CD4-positive, alpha-beta T cell (primary cell): ENCODE measurements around the gene RAB25. TPM values are rescaled to one million over a fixed set of nuclear protein-coding genes. Genes with fewer than 3 reads are reported as not detected.

ENCODE experiments used
- ATAC-seq: fragments of 200-7000 bp; cut with Tn5 transposase; one replicate; pipeline ENCODE4 v1.10.0; 2022; ENCODE audit warnings: mild to moderate bottlenecking; ENCODE audit not compliant: poor library complexity
- CTCF ChIA-PET: fragments of 350-600 bp; sonication (Branson Sonifier 250); formaldehyde crosslinking; loops from one replicate; lab custom pipeline; 2021; ENCODE audit warnings: antibody characterized with exemption, inconsistent platforms; lab: Charles Lee
- POLR2A ChIA-PET: fragments of 350-600 bp; sonication (Branson Sonifier 250); formaldehyde crosslinking; loops from one replicate; lab custom pipeline; 2021; ENCODE audit warnings: antibody characterized with exemption, inconsistent platforms; lab: Charles Lee
- DNase-seq, 14 experiments: peaks; one replicate each; pipeline ENCODE4 v3.0.0-alpha.2; 2013 to 2020; ENCODE audit warnings: mixed read lengths in 2 of 14
- H3K27ac ChIP-seq, 2 donors: one replicate each; pipeline versions ENCODE4 v1.5.1 to v1.7.0; 2013; ENCODE audit warnings: low read length in 2 of 2, low read depth in 1 of 2, mild to moderate bottlenecking in 1 of 2
- H3K27me3 ChIP-seq, 2 experiments: 1 replicate in 1 of 2; 2 replicates in 1 of 2; pipeline versions ENCODE4 v1.6.1 to v1.7.0; 2013; ENCODE audit warnings: low read length in 2 of 2, control low read depth in 1 of 2, mild to moderate bottlenecking in 1 of 2, moderate library complexity in 1 of 2; ENCODE audit not compliant: insufficient read depth in 2 of 2, control insufficient read depth in 1 of 2
- H3K36me3 ChIP-seq: one replicate; pipeline ENCODE4 v1.6.1; 2013; ENCODE audit warnings: low read length, control low read depth; ENCODE audit not compliant: insufficient read depth
- H3K4me1 ChIP-seq: one replicate; pipeline ENCODE4 v1.6.1; 2013; ENCODE audit warnings: low read length, control low read depth; ENCODE audit not compliant: insufficient read depth
- H3K4me3 ChIP-seq: one replicate; pipeline ENCODE4 v1.5.1; 2013; ENCODE audit warnings: mild to moderate bottlenecking, low read length, moderate library complexity
- H3K9me3 ChIP-seq, 2 experiments: 1 replicate in 1 of 2; 2 replicates in 1 of 2; pipeline versions ENCODE4 v1.6.1 to v1.7.0; 2013; ENCODE audit warnings: low read length in 2 of 2, mild to moderate bottlenecking in 2 of 2, control low read depth in 1 of 2, moderate library complexity in 1 of 2; ENCODE audit not compliant: control insufficient read depth in 1 of 2, insufficient read depth in 1 of 2
- H3K27ac Mint-ChIP-seq: one replicate; pipeline ENCODE4 v1.8.0; 2020; ENCODE audit warnings: mixed read lengths
- H3K27me3 Mint-ChIP-seq: one replicate; pipeline ENCODE4 v1.8.0; 2021; ENCODE audit warnings: mixed read lengths
- H3K36me3 Mint-ChIP-seq: one replicate; pipeline ENCODE4 v1.8.0; 2021; ENCODE audit warnings: low read depth, mixed read lengths
- H3K4me1 Mint-ChIP-seq: one replicate; pipeline ENCODE4 v1.8.0; 2021; ENCODE audit warnings: low read depth, mixed read lengths
- H3K4me3 Mint-ChIP-seq: one replicate; pipeline ENCODE4 v1.8.0; 2020; ENCODE audit warnings: mild to moderate bottlenecking, mixed read lengths
- H3K9me3 Mint-ChIP-seq: one replicate; pipeline ENCODE4 v1.8.0; 2020; ENCODE audit warnings: mixed read lengths
- intact Hi-C, 2 experiments: fragments of 100-400 bp; cut with DNase I in 1 of 2; cut with micrococcal nuclease in 1 of 2; formaldehyde crosslinking; loops; one replicate each; pipeline versions ENCODE4 v1.15.1 to v1.9.0; 2023 to 2025; cut with DNase I, micrococcal nuclease
- total RNA-seq, 174 experiments: library from RNA in 2 of 174; stranded (reverse) in 2 of 174; gene quantifications; one replicate each; pipeline ENCODE4 v1.2.3 and lab custom pipeline; 2021 to 2026
- TF ChIP-seq, protein P1 (sequence below): fragments of 200-600 bp; IDR thresholded peaks from one replicate; pipeline ENCODE4 v1.8.0; 2022; ENCODE audit warnings: antibody characterized with exemption, mild to moderate bottlenecking

RAB25 gene
- total RNA-seq, 2 experiments from 2014 or later, result 0.58 to 1.3 TPM

DNA sequence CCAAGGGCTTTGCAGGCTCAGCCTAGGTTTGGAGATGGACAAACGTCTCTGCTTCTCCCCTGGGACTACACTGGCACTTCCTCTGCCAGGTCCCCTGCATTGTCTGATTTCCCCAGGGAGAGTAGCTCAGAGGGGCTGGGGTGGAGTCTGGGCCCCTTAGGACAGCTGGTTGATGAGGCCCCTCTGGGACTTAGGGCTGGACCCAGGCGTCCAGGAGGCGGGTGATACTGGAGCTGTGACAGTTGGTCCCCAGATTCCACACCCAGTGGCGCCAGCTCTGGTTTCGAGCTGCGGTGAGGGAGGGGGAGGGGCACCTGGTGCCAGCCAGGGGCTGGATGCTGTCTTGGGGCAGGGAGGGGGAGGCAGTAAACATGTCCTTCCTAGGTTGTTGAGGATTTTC lies 28.7 kb downstream of the RAB25 start:
- Mint-ChIP-seq H3K4me1 (no peaks in the 10 kb centered on the region), H3K9me3 (no peaks in the 10 kb centered on the region), H3K36me3 (no peaks in the 10 kb centered on the region), H3K27me3 (peaks cover 39% of the 10 kb centered on the region), H3K27ac (no peak overlapping the region), H3K4me3 (no peak overlapping the region)
- no peak overlapping the region for H3K4me3 ChIP-seq
- H3K36me3 ChIP-seq, result no peaks in the 10 kb centered on the region
- ChIA-PET CTCF (interaction anchor here (0.8 to 4.5 kb wide), 4 partner anchors 38 to 136 kb away, joined by 3 to 35 read pairs (median 10); no protein-coding TSS in a partner anchor), POLR2A (no interaction called here)
- peaks cover 8% of the 10 kb centered on the region for H3K4me1 ChIP-seq
- peaks cover 7 to 18% of the 10 kb centered on the region in 2 experiments for H3K27me3 ChIP-seq
- intact Hi-C loops, result loop anchor here (1.0 to 5.0 kb wide), 4 partner anchors 41 to 358 kb away; no protein-coding TSS in a partner anchor
- no peaks in the 10 kb centered on the region for H3K9me3 ChIP-seq
- TF ChIP-seq, protein P1, sequence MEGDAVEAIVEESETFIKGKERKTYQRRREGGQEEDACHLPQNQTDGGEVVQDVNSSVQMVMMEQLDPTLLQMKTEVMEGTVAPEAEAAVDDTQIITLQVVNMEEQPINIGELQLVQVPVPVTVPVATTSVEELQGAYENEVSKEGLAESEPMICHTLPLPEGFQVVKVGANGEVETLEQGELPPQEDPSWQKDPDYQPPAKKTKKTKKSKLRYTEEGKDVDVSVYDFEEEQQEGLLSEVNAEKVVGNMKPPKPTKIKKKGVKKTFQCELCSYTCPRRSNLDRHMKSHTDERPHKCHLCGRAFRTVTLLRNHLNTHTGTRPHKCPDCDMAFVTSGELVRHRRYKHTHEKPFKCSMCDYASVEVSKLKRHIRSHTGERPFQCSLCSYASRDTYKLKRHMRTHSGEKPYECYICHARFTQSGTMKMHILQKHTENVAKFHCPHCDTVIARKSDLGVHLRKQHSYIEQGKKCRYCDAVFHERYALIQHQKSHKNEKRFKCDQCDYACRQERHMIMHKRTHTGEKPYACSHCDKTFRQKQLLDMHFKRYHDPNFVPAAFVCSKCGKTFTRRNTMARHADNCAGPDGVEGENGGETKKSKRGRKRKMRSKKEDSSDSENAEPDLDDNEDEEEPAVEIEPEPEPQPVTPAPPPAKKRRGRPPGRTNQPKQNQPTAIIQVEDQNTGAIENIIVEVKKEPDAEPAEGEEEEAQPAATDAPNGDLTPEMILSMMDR, result no peak
- no peak overlapping the region for H3K27ac ChIP-seq
- ATAC-seq (no peak), DNase-seq (no peak)

DNA sequence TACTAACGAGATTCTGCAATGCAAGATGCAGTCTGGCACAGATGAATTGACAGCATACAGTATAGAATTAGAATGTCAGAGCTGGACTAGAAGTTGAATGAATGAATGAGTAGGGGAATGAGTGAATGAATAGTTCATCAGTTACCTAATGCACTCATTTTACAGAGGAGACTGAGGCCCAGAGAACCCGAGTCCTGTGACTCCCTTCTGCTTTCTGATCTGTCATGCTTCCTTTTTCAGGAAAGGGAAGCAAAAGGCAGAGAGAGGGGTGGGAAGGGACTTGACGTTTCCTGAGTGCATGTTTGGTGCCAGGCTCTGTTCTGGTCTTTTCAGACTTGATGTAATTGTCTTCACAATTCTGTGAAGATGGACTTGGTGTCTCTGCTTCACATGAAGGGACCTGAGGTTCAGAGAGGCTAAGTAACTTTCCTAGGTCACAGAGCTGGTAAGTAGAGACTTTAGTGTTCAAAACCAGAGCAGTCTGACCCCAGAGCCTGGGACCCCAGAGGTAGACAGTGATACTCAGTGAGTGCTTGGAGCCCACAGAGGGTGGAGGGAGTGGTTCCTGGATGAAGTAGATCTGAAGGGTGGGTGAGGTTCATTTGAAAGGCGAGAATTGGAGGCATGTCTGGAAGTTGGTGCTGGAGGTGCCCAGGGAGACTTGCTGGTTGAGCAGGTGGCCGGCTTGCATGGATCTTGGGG lies 29.3 kb downstream of the RAB25 start:
- Mint-ChIP-seq H3K36me3 (no peaks in the 10 kb centered on the region), H3K9me3 (no peaks in the 10 kb centered on the region), H3K27ac (no peak overlapping the region), H3K27me3 (peaks cover 34% of the 10 kb centered on the region), H3K4me3 (no peak overlapping the region), H3K4me1 (no peaks in the 10 kb centered on the region)
- no peak overlapping the region for H3K4me3 ChIP-seq
- H3K4me1 ChIP-seq, result peaks cover 12% of the 10 kb centered on the region
- no peaks in the 10 kb centered on the region for H3K36me3 ChIP-seq
- CTCF ChIA-PET, result interaction anchor here (0.8 to 4.5 kb wide), 6 partner anchors 37 to 135 kb away, joined by 3 to 35 read pairs (median 5); no protein-coding TSS in a partner anchor
- TF ChIP-seq, protein P1, result no peak
- no peak overlapping the region for H3K27ac ChIP-seq
- intact Hi-C loops, result loop anchor here (1.0 to 5.0 kb wide), 4 partner anchors 40 to 357 kb away; no protein-coding TSS in a partner anchor
- ATAC-seq (no peak), DNase-seq (peak in 2 of 14 experiments; percentile 48 to 54)
- H3K9me3 ChIP-seq, result no peaks in the 10 kb centered on the region
- peaks cover 1 to 13% of the 10 kb centered on the region in 2 experiments for H3K27me3 ChIP-seq
- POLR2A ChIA-PET, result interaction anchor here (0.9 to 1.0 kb wide), 2 partner anchors 40 to 135 kb away, joined by 3 read pairs; no protein-coding TSS in a partner anchor

DNA sequence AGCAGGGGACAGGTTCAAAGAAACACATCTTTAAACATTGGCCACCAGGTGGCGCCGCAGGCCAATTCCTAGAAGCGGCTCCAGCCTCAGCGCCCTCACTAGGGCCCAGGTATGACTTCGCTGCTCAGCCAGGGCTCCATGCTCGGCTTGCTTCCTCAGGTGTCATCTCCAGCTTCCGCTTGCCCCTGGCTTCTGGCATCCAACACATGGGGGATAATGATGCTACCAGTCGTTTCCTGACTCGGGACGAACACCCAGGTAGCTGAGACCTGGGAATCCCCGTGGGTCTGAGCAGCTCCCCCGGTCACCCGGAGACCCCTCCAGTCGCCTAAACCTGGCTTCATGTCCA lies 29.9 kb downstream of the RAB25 start:
- Mint-ChIP-seq H3K9me3 (no peaks in the 10 kb centered on the region), H3K27ac (no peak overlapping the region), H3K4me3 (no peak overlapping the region), H3K4me1 (peaks cover 3% of the 10 kb centered on the region), H3K27me3 (peaks cover 28% of the 10 kb centered on the region), H3K36me3 (no peaks in the 10 kb centered on the region)
- Histone ChIP-seq H3K27ac (no peak overlapping the region), H3K36me3 (no peaks in the 10 kb centered on the region), H3K27me3 (peaks cover 0 to 7% of the 10 kb centered on the region in 2 experiments), H3K9me3 (no peaks in the 10 kb centered on the region), H3K4me1 (peaks cover 18% of the 10 kb centered on the region), H3K4me3 (no peak overlapping the region)
- ChIA-PET CTCF (interaction anchor here (1.0 to 4.5 kb wide), 5 partner anchors 37 to 135 kb away, joined by 3 to 35 read pairs (median 6); no protein-coding TSS in a partner anchor), POLR2A (interaction anchor here (0.6 to 1.0 kb wide), 3 partner anchors 39 to 178 kb away, joined by 3 read pairs; no protein-coding TSS in a partner anchor)
- TF ChIP-seq, protein P1, result peak; percentile 80
- peak; percentile 98 for ATAC-seq
- intact Hi-C loops, result loop anchor here (1.0 to 5.0 kb wide), 4 partner anchors 39 to 356 kb away; no protein-coding TSS in a partner anchor
- DNase-seq, result peak; percentile 84 to 96 (median 90)
